ENCODE results near the gene ERP44.
"Not testable (repeated sequence)": the region's sequence is repeated elsewhere in the genome, so short reads cannot be mapped to it uniquely, and the experiment has no call there.

Gene ERP44

DNA sequence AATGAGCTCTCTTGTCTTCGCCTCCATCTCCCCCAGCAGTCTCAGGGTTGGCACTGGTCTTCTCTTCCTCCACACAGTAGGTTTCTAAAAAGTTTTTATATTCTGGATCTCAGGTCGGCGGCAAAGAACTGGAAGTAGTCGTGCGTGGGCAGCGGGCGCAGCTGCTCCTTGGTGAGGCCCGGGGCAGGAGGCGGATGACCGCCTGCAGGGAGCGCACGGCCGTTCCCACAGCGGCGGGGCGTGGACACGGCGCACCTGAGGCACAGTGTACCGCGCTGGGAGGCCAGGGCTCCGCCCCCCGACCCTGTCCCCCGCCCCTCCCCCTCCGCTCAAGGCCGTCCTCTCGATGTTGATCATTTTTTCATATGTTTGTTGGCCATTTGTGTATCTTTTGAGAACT, 99.9 kb downstream of the ERP44 start:
- no peak for DNase-seq

DNA sequence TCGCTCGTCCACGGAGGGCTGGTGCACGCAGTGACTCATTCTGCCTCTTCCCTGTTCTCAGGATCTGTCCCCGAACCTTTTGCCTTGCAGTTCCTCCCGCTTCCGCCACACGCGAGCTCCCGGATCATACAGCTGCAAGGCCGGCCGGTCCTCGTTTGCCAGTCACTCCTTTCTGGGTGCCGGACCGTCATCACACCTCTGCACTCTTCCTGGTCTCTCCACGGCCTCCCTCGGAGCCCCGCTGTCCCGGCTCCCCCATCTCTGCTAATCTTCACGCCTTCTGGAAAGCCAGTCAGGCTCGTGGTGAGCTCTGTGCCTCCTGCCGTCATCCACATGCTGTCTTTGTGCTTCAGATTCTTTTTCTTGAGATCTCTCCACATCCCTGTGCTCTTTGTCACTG, 100.5 kb downstream of the ERP44 start:
- DNase-seq = no peak

GRCh38 chr9:99990508-99990907, 108.3 kb downstream of the ERP44 start:
- not testable (repeated sequence) for DNase-seq

GRCh38 chr9:99986642-99987041, 112.2 kb downstream of the ERP44 start:
- no peak for DNase-seq

- no peak for DNase-seq
These were observed 118.2 kb downstream of the ERP44 start for GRCh38 chr9:99980598-99980997.

- no peak for DNase-seq
These were observed 120.6 kb downstream of the ERP44 start for GRCh38 chr9:99978221-99978620.

GRCh38 chr9:99977033-99977792, 121.6 kb downstream of the ERP44 start:
- no peak for DNase-seq

DNA sequence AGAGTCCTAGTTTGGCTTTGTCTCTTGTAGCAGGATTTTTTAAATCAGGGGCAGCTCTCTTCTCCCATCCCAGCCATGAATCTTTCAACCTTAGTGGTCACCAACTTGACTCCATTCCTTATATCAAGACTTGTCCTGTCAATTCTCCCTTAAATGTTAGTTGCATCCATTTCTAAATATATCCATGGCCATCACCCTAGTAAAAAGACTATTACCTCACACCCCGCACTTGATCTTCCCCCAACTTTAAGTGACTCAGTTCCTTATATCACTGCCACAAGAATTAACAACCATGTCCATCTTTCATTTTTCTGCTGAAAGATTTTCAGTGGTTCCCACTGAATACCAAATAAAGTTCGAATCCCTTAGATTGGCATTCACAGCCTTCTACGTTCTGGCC, 125.3 kb downstream of the ERP44 start:
- DNase-seq = no peak

GRCh38 chr9:99971410-99971809, 127.4 kb downstream of the ERP44 start:
- DNase-seq = no peak

DNA sequence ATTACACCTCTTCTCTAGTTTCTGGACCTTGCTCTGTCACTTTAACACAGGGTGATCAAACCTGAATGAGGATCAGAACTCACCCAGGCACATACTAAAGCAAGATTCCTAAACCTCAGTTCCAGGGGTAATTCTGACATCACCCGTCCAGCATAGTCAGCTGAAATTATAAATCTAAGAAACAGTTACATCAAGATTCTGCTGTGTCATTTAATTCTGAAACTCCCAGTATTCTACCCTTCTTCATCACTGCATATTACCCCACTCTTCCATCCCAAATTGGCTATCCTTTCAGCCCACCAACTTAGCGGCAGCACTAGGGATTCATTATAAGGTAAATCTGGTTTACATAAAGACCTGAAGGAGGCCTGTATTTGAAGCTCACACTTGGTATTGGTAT, 128.3 kb downstream of the ERP44 start:
- no peak for DNase-seq

GRCh38 chr9:99967457-99967856, 131.3 kb downstream of the ERP44 start:
- no peak for DNase-seq

- no peak for DNase-seq
These were observed 132.1 kb downstream of the ERP44 start for GRCh38 chr9:99966716-99967115.

DNA sequence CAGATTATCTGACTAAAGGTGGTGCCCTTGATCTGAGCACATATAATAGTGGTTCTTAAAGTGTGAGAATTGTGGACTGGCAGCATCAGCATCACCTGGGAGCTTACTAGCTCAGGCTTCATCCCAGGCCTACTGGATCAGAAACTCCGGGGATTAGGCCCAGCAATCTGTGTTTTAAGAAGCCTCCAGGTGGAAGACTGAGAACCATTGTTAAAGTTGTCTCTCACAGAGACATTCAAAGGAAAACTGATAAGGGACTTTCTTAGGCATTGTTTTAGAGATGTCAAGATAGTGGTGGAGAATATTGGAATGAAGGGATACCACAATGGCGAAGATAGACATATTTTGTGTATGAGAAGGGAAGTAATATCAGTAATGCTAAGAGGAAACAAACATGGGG, 132.8 kb downstream of the ERP44 start:
- DNase-seq = no peak

DNA sequence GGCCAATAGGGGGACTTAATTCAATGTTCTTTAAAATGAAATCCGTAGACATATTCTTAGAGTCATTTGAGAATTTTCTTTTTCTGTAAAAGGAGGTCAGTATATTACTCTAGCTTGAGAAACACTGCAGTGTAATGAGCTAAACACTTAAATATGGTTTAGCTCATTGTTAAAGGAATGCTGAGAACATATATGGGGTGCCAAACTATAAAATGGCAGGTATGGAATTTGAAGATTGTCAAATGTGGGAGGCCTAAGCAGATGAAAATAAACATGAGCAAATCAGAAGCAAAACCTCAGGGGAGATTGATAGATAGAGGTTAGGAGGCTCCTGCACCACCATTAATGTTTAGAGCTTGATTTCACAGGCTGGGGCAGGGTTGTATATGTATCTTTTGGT, 134.5 kb downstream of the ERP44 start:
- no peak for DNase-seq

DNA sequence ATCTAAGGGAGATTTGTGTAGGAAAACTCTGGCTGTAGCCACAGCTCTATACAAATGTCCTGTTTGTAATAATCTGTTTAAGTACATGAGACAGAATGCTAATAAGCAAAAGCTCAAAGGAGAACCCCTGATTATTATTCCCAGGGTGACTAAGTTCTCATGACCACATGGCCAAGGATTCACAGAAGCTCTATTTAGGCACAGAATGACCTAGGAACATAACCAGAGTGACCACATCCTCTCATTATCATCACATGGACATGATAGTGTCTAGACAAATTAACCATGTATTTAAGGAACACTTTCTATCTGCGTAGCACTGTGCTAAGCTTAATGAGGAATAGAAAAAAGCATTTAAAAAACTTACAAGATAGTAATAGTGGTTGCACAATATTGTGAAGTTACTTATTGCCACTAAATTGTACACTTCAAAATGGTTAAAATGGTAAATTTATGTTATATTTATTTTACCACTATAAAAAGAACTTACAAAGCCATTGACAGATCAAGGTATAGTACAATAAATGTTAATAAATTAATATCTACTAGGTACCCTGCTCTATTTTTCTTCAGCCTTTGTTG, 136.0 kb downstream of the ERP44 start:
- DNase-seq = no peak

DNA sequence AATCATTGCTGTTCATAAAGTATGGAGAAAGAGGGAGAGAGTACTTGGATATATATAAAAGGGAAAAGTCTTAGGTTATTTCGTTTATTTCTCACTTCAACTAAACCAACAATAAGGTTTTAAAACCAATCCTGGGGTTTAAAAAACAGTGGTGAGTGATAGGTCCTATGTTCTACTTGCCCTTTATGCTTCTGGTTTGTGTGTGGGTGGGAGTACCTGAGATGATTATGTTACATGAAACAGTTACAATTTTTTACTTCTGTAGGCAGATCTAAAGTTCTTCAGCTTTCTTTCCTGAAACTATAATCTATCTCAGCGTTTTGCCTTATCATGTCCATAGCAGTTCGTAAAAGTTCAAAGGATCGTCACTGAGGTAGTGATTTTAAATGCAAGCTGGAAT, 143.2 kb downstream of the ERP44 start:
- DNase-seq = no peak

DNA sequence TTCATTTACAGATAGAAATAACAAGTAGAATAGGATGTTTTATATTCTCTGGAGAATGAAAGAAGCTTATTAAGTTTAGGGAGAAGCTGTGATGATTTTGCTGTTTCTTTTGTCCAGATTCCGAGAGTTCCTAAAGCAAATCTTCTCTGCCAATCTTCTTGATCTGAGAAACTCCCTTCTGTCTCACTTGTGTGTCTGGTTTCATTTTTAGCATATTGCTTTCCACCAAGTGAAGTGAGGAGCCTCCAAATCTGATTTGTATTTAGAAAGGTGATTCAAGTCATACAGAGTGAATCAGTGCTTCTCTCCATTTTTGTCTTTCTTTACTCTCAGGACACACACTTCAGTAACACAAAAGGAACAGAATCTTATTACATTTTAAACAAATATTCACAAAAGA, 144.0 kb downstream of the ERP44 start:
- DNase-seq = no peak

DNA sequence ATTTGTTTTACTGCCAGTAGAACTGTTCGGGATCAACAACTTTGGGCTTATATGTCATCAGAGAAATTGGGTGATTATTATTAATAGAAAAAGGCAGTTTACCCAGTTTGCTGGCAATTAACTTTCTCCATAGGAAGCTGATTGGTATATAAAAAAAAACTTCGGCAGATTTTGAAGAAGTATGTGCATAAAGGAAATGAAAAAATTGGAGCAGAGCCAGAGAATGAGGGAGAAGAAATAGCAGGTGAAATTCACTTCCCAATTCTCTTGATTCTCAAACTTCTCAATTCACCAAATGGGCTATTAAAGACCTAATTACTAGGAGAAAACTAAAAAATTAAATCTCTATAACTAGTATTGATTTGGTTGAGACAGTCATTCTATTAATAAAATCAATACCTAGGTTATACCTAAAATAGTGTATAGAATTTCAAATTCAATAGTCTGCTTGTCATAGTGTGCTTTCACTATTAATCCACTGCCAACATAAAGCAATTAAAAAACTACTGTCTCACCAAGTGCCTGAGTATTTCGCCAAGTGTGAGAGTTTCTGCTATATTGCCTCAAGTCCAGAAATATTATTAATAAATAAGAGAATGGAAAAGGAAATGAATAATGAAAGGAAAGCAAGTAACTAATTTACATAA, 144.8 kb downstream of the ERP44 start:
- no peak for DNase-seq

GRCh38 chr9:99948896-99949295, 149.9 kb downstream of the ERP44 start:
- DNase-seq = no peak

- DNase-seq = no peak
These were observed 150.3 kb downstream of the ERP44 start for GRCh38 chr9:99948482-99948881.

GRCh38 chr9:99947395-99947794, 151.4 kb downstream of the ERP44 start:
- DNase-seq = no peak

GRCh38 chr9:99936947-99937587, 161.7 kb downstream of the ERP44 start:
- no peak for DNase-seq

GRCh38 chr9:99931155-99931840, 167.5 kb downstream of the ERP44 start:
- no peak for DNase-seq
